Daoy (cell line): ENCODE data around the gene VPS50. TPM values are rescaled to one million over a fixed set of nuclear protein-coding genes. Genes with fewer than 3 reads are reported as not detected.

Experiments used
- DNase-seq: peaks from one replicate; pipeline ENCODE4 v3.0.0-alpha.2; 2015; ENCODE audit warnings: low read depth
- total RNA-seq: library from RNA; depleted of rRNA; stranded (reverse); fragments of >200 nt; shearing (Covaris generic); gene quantifications from 2 replicates; pipeline ENCODE4 v1.2.3, GENCODE V29; 2014; rRNA removed

VPS50 gene, protein sequence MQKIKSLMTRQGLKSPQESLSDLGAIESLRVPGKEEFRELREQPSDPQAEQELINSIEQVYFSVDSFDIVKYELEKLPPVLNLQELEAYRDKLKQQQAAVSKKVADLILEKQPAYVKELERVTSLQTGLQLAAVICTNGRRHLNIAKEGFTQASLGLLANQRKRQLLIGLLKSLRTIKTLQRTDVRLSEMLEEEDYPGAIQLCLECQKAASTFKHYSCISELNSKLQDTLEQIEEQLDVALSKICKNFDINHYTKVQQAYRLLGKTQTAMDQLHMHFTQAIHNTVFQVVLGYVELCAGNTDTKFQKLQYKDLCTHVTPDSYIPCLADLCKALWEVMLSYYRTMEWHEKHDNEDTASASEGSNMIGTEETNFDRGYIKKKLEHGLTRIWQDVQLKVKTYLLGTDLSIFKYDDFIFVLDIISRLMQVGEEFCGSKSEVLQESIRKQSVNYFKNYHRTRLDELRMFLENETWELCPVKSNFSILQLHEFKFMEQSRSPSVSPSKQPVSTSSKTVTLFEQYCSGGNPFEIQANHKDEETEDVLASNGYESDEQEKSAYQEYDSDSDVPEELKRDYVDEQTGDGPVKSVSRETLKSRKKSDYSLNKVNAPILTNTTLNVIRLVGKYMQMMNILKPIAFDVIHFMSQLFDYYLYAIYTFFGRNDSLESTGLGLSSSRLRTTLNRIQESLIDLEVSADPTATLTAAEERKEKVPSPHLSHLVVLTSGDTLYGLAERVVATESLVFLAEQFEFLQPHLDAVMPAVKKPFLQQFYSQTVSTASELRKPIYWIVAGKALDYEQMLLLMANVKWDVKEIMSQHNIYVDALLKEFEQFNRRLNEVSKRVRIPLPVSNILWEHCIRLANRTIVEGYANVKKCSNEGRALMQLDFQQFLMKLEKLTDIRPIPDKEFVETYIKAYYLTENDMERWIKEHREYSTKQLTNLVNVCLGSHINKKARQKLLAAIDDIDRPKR
- total RNA-seq: 32.1 and 38.5 TPM in 2 replicates

DNA sequence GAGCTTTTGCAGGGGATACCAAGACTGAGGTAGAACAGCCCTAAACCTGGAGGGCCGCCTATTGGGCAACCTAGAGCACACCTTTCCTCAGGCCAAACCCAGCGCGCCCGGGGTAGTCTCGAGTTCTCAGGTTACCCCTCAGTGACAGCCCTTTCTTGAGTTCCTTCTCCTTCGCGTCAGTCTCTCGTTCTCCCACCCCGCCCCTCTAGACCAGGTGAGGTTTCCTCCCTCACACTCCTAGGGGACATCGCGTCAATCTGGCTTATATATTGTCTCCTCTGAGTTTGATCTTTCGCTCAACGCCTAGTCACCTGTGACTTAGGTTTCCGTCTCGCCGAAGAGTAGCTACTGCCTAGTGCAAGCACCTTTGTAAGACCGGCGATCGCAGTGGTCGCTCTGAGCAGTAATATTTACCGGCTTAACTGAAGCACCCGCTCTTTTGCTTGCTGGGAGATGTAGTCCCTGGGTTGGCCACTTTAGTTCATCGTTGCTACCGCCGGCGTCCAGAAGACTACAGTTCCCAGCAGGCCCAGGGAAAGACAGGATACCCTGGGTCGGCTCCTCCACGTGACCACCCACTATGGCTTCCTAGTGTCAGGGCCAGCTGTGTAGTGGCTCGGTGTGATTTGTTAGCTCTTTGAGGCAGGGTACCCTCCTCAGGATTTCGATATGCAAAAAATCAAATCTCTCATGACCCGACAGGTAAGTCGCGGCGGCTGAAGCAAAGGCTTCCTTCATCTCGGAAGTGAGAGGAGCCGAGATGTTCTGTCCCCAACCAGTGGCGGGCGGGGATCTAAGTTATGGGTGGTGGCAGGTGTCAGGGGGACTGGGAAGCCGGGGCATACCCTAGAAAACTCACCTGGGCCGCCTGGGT lies at the start of gene VPS50:
Gene VPS50 (plus strand): TSS at position 568 of the 874 bp plus-strand sequence. CDS start 102 bp downstream, at position 670.
- DNase-seq: peak; percentile 95

DNA sequence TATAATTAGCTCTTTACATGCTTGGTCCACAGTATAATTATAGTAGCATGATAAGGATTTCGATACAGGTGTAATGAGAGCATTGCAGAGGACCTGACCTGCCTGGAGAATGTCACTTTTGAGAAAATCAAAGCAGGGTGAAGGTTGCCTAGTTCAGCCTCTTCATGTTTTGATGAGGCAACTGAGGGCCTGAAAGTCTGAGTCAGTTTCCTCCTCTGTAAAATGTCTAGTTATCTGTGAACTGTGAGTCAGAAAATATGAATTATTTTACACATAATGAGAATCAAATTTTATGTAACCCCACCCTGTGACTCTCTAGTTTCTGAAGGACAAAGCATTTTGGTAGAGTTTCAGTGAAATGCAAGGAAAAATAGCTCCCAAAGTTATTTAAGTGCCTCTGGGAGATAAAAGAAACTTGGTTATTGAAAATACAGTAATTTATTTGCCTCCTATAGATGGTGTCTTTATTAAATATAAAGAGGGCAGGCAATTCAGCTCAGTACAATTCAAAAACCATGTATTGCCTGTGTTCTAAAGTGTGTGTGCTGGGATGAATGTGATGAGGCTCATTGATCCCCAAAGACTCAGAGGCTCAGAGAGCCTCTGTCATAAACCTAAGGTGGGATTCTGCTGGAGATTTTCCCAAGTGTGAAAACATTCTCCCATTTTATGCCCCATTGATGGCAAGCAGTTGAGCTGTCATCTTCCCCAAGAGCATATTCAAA lies 46.7 kb upstream of the VPS50 start:
- DNase-seq: peak; percentile 3

DNA sequence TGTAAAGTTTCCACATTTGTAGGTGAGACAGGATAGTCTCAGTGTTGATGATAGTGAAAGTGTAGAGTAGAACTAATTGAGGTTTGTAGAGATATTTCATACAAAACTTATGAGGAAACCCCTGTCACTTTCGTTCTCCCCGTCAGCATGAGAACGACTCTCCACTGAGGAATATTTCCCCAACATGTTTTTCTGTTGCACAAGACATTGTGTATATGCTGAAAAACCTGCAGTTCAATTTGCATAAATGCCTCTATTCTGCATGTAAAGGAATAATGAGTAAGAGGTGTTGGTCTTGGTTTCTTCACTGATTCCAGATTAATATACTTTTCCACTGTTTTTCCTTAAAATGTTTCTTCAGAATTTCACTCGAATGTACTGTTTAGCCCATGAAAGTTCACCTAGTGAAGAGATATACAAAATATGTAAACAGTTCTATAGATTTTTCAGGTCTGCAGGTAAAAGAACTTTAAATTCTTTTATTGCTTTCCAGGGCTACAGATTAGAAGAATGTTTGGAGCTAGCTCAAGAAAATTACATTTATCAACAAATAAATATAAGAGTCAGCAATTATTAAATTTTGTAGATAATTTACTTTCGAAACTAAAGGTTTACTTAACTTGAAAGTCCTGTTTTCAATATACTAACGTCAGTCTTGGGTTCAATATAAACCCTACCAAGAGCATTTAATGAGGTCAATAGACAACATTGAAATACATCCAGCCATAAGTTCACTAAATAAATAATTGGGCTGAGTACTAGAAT lies 43.1 kb upstream of the VPS50 start:
- DNase-seq: no peak

DNA sequence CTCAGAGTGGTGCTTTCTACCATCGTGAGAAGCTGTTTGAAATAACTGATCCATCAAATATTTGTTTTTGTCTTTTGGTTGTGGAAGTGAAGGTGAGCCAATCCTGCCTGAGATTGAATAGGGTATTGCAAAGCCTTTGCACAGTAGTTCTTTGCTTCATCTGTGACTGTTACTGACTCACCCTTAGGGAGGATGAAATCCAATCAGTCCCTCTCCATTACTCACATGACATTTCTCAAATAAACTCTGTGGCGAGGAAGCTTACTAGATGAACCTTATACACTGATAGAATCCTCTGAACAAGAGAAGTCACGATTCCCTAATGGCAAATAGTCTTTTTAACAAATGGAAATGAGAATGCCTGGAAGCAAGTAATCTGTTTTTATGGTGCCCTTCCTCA lies 37.8 kb upstream of the VPS50 start:
- DNase-seq: peak; percentile 51

DNA sequence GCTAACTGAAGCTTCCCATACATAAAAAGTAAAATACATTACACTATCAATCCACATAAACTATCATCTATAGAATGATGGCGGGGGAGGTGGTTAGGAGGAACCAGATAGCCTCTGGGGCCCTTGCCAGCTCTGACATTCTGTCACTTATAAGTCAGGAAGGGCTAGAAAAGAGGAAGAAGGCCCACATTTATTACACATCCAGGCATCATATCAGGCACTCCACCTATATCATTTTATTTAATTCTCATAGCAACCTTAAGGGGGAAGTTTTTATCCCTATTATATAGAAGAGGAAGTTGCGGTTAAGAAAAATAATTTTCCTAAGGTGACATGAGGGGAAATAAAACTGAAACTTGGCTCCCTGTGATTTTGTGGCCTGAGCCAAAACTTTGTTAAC lies 35.8 kb upstream of the VPS50 start:
- no peak for DNase-seq

DNA sequence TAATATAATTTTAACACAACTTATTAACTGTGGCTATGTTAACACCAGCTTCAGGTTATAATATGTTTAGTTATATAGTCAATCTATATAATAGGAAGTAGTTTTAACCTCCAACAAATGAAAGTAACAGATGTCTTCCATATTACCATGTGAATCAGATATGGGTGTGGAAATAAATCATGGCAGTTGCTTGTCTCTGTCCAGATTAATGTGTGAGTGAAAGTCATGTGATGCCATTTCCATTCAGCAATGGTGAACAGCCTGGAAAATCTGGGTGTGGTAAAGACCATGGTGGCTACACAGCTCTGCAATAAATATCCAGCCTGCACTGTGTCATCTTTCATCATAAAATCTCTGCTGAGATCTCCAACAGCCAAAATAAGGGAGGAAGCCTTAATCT lies 33.7 kb upstream of the VPS50 start:
- DNase-seq: no peak

DNA sequence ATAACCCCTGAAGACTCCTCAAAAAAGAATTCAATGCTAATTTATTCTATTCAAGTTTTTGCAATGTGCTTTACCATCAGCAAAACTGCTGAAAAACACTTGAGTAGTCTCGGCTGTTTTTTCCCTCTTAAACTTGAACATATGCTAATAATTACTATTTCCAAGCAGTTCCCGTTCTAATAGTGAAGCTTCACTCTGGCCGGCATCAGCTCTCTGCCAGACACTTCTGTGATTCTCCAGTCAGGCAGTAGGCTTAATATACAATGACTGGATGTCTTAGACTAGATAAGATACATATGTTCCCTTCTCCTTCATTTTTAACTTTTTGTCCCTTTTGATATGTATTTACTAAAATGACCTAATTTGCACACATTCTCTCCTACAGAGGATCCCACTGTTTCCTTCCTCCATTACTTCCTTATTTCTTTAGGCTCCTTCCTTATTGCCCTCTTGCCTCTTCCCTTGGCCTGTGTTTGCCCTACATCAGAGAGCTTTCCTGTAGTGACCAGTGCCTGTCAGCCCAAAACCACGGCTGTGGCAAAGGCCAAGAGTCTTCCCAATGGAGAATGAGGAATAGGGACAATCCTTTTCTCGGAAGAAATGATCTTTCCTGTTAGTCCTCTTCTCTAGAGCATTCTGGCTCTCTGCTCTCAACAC lies 29.4 kb upstream of the VPS50 start:
- no peak for DNase-seq

DNA sequence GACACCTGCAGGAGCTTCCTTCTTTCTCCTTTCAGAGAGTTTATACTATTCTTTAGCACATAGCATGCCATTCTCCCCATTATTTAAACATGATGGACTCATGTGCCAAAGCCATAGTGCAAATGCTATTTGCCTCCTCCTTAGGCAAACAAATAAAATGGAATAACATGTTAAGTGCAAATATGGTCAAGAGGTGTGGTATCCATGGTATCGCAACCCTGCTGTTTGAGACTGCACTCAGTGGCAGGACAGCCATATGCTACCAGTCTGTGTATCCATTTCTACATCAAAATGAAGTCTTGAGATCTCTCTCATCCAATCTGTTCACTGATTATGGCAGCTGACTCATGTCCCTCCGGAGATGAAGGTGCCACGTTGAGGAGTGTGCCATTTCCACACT lies 28.7 kb upstream of the VPS50 start:
- DNase-seq: no peak

DNA sequence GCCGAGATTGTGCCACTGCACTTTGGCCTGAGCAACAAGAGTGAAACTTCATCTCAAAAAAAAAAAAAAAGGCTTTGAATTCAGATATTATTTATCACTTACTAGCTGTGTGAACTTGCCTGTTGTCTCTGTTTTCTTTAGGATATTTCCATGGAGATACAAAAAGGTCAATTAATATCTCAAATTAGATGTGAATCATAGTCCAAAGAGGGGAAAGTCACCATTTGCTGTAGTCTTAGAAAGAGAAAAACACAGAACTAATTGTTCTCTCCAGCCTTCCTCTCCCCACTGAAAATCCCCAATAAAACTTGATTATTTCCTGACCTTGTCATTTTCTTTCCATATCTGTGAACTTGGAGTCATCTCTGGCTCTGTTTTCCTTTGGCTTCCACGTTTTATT lies 27.1 kb upstream of the VPS50 start:
- DNase-seq: no peak

DNA sequence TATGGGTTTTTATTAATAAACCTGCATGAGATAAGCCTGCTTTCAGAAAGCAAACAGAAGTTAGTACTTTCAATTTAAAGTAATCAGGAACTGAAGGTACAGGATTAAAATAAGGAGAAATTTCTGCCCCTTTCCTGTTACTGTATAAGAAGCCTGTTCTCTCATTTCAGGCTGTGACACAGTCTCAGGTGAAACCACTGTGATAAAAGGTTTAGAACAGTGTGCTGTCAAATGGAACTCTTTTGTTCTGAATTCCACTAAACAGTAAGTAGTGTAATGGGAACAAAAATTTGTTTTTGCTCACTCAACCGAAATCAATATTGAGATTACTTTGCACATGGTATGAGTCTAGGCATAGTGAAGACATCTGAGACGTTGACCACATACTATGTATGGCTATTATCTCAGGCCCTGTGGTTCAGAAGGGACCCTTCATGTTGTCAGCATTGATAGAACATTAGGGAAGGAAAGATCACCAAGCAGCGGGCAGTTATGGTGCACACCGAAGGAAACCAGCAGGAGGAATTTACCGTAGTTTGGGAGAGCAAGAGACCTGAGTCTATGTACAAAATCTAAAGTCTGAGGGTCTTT lies 20.8 kb upstream of the VPS50 start:
- no peak for DNase-seq

DNA sequence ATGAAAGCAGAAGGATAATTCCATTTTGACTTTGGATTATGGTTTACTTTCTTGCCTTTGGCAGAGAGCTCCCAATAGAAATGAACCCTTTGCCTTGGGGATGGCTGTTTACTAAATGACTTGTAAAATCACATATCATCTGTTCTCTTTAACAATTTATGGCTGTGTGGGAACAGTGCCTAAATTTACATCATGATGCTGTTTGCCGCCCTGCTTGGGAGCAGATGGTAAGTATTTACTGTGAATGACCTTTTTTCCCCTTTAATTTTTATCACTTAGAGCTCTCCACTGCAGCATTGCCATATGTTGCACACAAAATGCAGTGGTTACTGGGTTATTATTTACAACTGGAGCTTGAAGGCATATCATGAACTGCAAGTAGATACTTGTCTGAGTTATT lies 19.3 kb upstream of the VPS50 start:
- DNase-seq: no peak

DNA sequence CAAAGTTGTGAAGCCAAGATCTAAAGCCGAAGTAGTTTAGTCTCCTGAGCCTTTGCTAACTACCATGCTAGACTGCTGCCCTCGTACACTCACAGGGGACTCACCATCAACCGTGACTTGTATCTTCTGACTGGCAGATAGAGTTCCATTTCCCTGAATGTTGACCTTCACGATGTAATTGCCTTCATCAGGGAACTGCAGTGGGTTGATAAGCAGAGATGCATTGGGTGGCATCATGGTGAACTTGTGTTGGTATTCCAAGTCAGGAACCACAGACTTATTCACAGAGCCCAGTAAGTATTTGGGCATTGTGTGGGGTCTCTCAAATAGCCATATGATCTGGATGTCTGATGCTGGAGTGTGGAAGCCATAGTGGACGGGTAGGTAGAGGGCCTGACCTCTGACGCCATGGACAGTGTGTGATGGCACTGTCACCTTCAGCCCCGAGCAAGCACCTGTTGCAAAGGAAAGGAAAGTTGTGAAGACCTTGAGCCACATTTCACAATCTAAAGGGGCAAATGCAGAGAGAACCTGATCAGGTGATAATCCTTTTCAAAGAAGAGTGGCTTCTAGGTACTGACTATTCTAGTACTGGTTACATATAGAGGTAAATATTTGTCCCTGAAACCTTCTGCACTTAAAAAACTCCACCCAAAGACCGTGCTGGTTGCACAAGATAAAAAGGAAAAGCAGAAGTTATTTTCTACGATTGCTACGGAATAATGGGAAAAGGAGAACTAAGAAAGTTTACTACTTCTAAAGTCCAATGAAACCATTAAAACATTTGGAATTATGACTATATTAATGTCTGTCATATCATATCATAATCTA lies 13.0 kb upstream of the VPS50 start:
- DNase-seq: no peak

DNA sequence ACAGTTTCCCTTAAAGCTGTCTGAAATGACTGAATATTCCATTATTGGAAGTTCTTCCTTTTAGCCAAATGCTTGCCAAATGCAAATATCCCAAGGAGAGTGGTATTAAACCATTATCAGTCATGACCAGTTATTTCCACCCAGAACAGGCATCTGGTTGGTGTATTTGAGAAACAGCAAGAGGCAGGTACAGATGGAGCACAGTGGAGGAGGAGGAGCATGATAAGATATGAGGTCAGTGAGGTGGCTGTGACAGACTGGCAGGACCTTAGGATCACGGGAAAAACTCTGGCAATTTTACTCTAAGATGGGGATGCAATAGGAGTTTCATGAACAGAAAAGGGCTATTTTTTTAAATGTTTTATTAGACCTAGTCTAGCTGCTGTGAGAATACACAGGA lies 12.3 kb upstream of the VPS50 start:
- no peak for DNase-seq

DNA sequence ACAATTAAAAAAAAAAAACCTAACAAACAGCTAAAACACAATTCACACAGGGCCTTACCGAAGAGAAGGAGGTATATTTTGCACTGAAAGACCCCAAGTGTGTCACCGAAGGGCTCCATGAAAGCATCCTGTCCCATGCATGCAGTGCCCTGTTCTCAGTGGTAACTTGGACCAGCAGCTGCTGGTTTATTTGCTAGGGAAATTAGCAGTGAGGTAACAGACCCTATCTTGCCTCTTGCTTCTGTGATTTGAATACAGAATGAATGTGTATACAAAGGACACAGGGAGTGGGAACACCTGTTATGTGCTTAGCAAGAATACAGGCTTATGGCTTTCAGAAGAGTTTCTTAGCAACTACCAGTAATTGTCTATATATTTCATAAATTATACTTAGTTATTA lies 5.9 kb upstream of the VPS50 start, which contains the start of gene HEPACAM2:
Gene HEPACAM2 (minus strand): TSS at position 160 of the 400 bp plus-strand sequence.
- DNase-seq: no peak

DNA sequence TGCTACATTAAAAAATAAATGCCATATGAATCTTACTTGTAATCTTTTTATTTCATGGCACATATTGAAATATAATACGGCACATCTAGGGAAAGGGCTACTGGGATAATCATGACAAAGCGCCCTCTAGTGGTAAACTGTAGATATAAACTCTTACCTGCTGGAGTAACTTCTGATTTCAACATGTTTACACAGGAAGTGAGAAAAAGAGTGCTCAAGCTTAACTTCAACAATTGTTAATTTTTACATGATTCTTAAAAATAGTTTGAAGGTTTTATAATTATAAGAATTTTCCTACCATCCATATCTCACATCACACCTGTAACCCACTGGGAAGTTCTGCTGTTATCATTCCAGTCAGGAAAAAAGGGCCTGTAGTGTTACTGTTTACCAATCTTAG lies 3.9 kb upstream of the VPS50 start:
- DNase-seq: peak; percentile 52

DNA sequence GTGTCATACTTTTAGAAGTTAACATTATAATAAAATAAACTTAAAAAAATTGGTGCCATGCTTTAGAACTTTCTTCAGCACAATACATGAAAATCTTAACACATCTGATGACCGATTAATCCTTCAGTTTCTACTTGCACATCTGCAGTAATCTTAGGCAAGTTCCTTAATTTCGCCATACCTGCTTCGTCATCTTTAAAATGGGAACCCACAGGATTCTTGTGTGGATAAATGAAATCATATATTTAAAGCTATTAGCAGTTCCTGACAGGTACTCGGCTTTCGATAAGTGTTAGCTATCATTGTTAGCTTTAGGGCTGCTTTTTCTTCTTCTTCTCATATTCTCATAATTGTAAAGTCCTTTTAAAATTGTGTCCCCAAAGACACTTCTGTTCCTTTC lies 907 bp upstream of the VPS50 start:
- DNase-seq: no peak

DNA sequence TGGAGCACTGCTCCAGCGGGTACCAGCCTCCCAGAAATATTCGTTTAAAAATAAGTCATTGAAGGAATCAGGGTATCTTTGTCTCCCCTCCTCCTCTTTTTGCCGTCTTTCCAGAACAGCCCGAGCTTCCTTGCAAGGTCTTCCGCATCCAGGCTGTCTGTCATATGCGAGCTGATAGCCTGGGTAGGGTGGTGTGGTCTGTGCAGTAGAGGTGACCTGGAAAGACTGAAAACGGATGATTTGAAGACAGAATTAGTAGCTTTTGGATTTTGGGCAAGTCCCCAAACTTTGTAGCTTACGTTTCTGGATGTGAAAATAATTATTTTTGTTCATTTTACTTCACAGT lies 480 bp downstream of the VPS50 start:
- peak; percentile 10 for DNase-seq

DNA sequence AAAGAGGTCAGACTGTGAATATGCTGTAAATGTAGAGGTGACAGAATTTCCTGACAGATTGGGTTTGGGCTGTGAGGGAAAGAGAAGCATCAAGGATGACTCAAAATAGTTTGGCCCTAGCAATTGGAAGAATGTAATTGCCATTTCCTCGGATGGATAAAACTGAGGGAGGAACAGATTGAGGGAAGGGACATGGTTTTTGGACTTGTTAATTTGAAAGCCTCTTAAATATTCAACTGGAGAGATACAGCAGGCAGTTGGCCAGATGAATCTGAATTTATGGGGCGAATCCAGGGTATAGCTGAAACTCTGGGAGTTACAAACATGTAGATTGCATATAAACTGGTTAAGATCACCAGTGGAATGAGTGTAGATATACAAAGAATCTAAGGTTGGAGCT lies 3.4 kb downstream of the VPS50 start:
- DNase-seq: no peak
